Left lung (tissue), 10 donors: ENCODE results near the gene ALCAM. TPM values are rescaled to one million over a fixed set of nuclear protein-coding genes. Genes with fewer than 3 reads are reported as not detected.

ENCODE experiments used
- ATAC-seq: fragments of 200-7000 bp; cut with Tn5 transposase; one replicate; pipeline ENCODE4 v1.9.1; 2020; ENCODE audit warnings: moderate library complexity
- DNase-seq, 4 donors: peaks; one replicate each; pipeline ENCODE4 v3.0.0-alpha.2; 2013 to 2020
- H3K27ac ChIP-seq, 2 donors: fragments of 200-600 bp; sonication (generic) in 1 of 2; one replicate each; pipeline versions ENCODE4 v1.5.0 to v1.8.0; 2020 to 2021
- H3K27me3 ChIP-seq, 2 donors: fragments of 200-600 bp; sonication (generic) in 1 of 2; one replicate each; pipeline versions ENCODE4 v1.5.0 to v1.8.0; 2020 to 2021
- H3K36me3 ChIP-seq, 2 donors: fragments of 200-600 bp; sonication (generic) in 1 of 2; one replicate each; pipeline versions ENCODE4 v1.5.0 to v1.8.0; 2020 to 2021
- H3K4me1 ChIP-seq, 2 donors: fragments of 200-600 bp; one replicate each; pipeline ENCODE4 v1.8.0; 2021
- H3K4me3 ChIP-seq, 2 donors: fragments of 200-600 bp; sonication (generic) in 1 of 2; one replicate each; pipeline versions ENCODE4 v1.5.0 to v1.8.0; 2020 to 2021; ENCODE audit warnings: mild to moderate bottlenecking in 1 of 2
- H3K9me3 ChIP-seq, 2 donors: fragments of 200-600 bp; sonication (generic) in 1 of 2; one replicate each; pipeline versions ENCODE4 v1.5.0 to v1.8.0; 2020 to 2021
- CTCF ChIP-seq, 2 donors: fragments of 200-600 bp; sonication (generic) in 1 of 2; IDR thresholded peaks; one replicate each; pipeline versions ENCODE4 v1.5.0 to v1.8.0; 2021; ENCODE audit warnings: antibody characterized with exemption in 2 of 2
- intact Hi-C, 2 donors: fragments of 100-400 bp; cut with DNase I; formaldehyde crosslinking; loops; one replicate each; pipeline versions ENCODE4 v1.11.2 to v1.14.2; 2022
- polyA plus RNA-seq, 6 donors: library from polyadenylated mRNA; unstranded; fragments of 120-200 nt; gene quantifications; one replicate each; pipeline ENCODE4 v1.2.1, GENCODE V29; 2013; ENCODE audit not compliant: insufficient read length in 6 of 6
- total RNA-seq, 2 donors: library from RNA; stranded (reverse); fragmentation: NEBNext Ultra II Directional; extraction: Animal tissue kit (Norgen Biotek cat#: 25700); gene quantifications; one replicate each; pipeline ENCODE4 v1.2.1, GENCODE V29; 2021
- donor health status: DM: no; HTN: yes; CAD: no.
- donor health status: DM: no; HTN: no; CAD: no.

The ALCAM gene
- total and polyA plus RNA-seq, 8 donors, result 84.2 to 170 (median 127) TPM

GRCh38 chr3:105456017-105456416 is 89.3 kb downstream of the ALCAM start:
- ATAC-seq (no peak), DNase-seq (peak in 1 of 4 donors; percentile 23)
- Histone ChIP-seq H3K9me3 (no peaks in the 10 kb centered on the region), H3K4me1 (peaks cover 0 to 15% of the 10 kb centered on the region in 2 donors), H3K4me3 (no peak overlapping the region), H3K36me3 (no peaks in the 10 kb centered on the region), H3K27me3 (no peaks in the 10 kb centered on the region), H3K27ac (no peak overlapping the region)
- no peak for TF ChIP-seq CTCF (IDR thresholded peaks at IDR 0.05)
- intact Hi-C loops, result no loop called here

- H3K9me3 ChIP-seq, result no peaks in the 10 kb centered on the region
- no peak for DNase-seq
- H3K27me3 ChIP-seq, result no peaks in the 10 kb centered on the region
- no peak for TF ChIP-seq CTCF (IDR thresholded peaks at IDR 0.05)
- H3K36me3 ChIP-seq, result no peaks in the 10 kb centered on the region
- peak; percentile 64 for ATAC-seq
- no peak overlapping the region for H3K4me3 ChIP-seq
- no peak overlapping the region for H3K27ac ChIP-seq
- H3K4me1 ChIP-seq, result peaks cover 0 to 15% of the 10 kb centered on the region in 2 donors
- intact Hi-C loops, result no loop called here
Measured at GRCh38 chr3:105458518-105459215, 92.0 kb downstream of the ALCAM start.

- Histone ChIP-seq H3K27ac (no peak overlapping the region), H3K4me1 (peaks cover 0 to 15% of the 10 kb centered on the region in 2 donors), H3K36me3 (no peaks in the 10 kb centered on the region), H3K9me3 (no peaks in the 10 kb centered on the region), H3K27me3 (no peaks in the 10 kb centered on the region), H3K4me3 (no peak overlapping the region)
- no peak for TF ChIP-seq CTCF (IDR thresholded peaks at IDR 0.05)
- peak; percentile 18 for ATAC-seq
- DNase-seq, result no peak
- intact Hi-C loops, result no loop called here
Measured at GRCh38 chr3:105459566-105460290, 93.0 kb downstream of the ALCAM start.

GRCh38 chr3:105463620-105464019 is 96.9 kb downstream of the ALCAM start:
- H3K4me1 ChIP-seq, result peaks cover 5 to 15% of the 10 kb centered on the region in 2 donors
- intact Hi-C loops, result no loop called here
- no peak for TF ChIP-seq CTCF (IDR thresholded peaks at IDR 0.05)
- no peaks in the 10 kb centered on the region for H3K9me3 ChIP-seq
- no peak overlapping the region for H3K4me3 ChIP-seq
- ATAC-seq (no peak), DNase-seq (no peak)
- no peak overlapping the region for H3K27ac ChIP-seq
- no peaks in the 10 kb centered on the region for H3K27me3 ChIP-seq
- H3K36me3 ChIP-seq, result no peaks in the 10 kb centered on the region

- Histone ChIP-seq H3K9me3 (no peaks in the 10 kb centered on the region), H3K4me3 (no peak overlapping the region), H3K27ac (no peak overlapping the region), H3K27me3 (no peaks in the 10 kb centered on the region), H3K4me1 (peaks cover 0 to 5% of the 10 kb centered on the region in 2 donors), H3K36me3 (no peaks in the 10 kb centered on the region)
- intact Hi-C loops, result no loop called here
- ATAC-seq, result no peak
- TF ChIP-seq CTCF (IDR thresholded peaks at IDR 0.05), result no peak
- DNase-seq, result no peak
Measured at GRCh38 chr3:105465251-105465853, 98.6 kb downstream of the ALCAM start.
